Breast epithelium (tissue), 4 donors: Measurements from ENCODE around the gene KRTAP5-11. TPM values are rescaled to one million over a fixed set of nuclear protein-coding genes. Genes with fewer than 3 reads are reported as not detected.

Experiments
- DNase-seq, 2 donors: peaks; one replicate each; pipeline ENCODE4 v3.0.0-alpha.2; 2019; ENCODE audit warnings: low spot score in 2 of 2
- H3K27ac ChIP-seq, 2 donors: fragments of 200-600 bp; sonication (generic) in 1 of 2; one replicate each; pipeline ENCODE4 v1.5.1; 2016 to 2019; ENCODE audit warnings: mild to moderate bottlenecking in 1 of 2
- H3K27me3 ChIP-seq, 2 donors: fragments of 200-600 bp; sonication (generic) in 1 of 2; one replicate each; pipeline versions ENCODE4 v1.5.1 to v1.6.0; 2017 to 2019; ENCODE audit warnings: control low read depth in 1 of 2, mild to moderate bottlenecking in 1 of 2
- H3K36me3 ChIP-seq: fragments of 200-600 bp; one replicate; pipeline ENCODE4 v1.5.1; 2019
- H3K4me1 ChIP-seq, 2 donors: fragments of 200-600 bp; sonication (generic); one replicate each; pipeline ENCODE4 v1.5.1; 2016 to 2019; ENCODE audit warnings: control low read depth in 1 of 2
- H3K4me3 ChIP-seq, 3 donors: fragments of 200-600 bp; sonication (generic); 1 replicate in 2 of 3; 2 replicates in 1 of 3; pipeline ENCODE4 v1.5.1; 2016 to 2019; ENCODE audit warnings: mild to moderate bottlenecking in 3 of 3, moderate library complexity in 2 of 3
- H3K9me3 ChIP-seq, 2 donors: fragments of 200-600 bp; sonication (generic) in 1 of 2; one replicate each; pipeline ENCODE4 v1.5.1; 2016 to 2019; ENCODE audit warnings: control low read depth in 1 of 2
- CTCF ChIP-seq, 3 donors: fragments of 450-650 bp; IDR thresholded peaks; one replicate each; pipeline ENCODE4 v1.5.1; 2016 to 2017; ENCODE audit warnings: antibody characterized with exemption in 3 of 3, mild to moderate bottlenecking in 3 of 3, moderate library complexity in 3 of 3
- POLR2A ChIP-seq: fragments of 450-650 bp; IDR thresholded peaks from one replicate; pipeline ENCODE4 v1.6.1; 2016; ENCODE audit warnings: antibody characterized with exemption, mild to moderate bottlenecking, moderate library complexity
- POLR2AphosphoS5 ChIP-seq, 3 donors: sonication (generic); formaldehyde crosslinking; IDR thresholded peaks; one replicate each; pipeline ENCODE4 v1.6.1; 2017; ENCODE audit warnings: antibody characterized with exemption in 3 of 3
- intact Hi-C: fragments of 100-400 bp; cut with DNase I; formaldehyde crosslinking; loops from one replicate; pipeline ENCODE4 v1.15.1; 2023; ENCODE audit warnings: low total_unique reads
- total RNA-seq, 3 donors: library from RNA; depleted of rRNA; stranded (reverse); fragments of >200 nt; gene quantifications; one replicate each; pipeline ENCODE4 v1.1.0, GENCODE V29; 2016

KRTAP5-11 gene
- total RNA-seq, 3 donors from 2014 or later: not detected

DNA sequence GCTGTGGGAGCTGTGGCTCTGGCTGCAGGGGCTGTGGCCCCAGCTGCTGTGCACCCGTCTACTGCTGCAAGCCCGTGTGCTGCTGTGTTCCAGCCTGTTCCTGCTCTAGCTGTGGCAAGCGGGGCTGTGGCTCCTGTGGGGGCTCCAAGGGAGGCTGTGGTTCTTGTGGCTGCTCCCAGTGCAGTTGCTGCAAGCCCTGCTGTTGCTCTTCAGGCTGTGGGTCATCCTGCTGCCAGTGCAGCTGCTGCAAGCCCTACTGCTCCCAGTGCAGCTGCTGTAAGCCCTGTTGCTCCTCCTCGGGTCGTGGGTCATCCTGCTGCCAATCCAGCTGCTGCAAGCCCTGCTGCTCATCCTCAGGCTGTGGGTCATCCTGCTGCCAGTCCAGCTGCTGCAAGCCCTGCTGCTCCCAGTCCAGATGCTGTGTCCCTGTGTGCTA, 33.9 kb downstream of the KRTAP5-11 start:
- H3K36me3 ChIP-seq: no peaks in the 10 kb centered on the region
- no peak overlapping the region for H3K4me3 ChIP-seq
- no peaks in the 10 kb centered on the region for H3K4me1 ChIP-seq
- no peak overlapping the region for H3K27ac ChIP-seq
- peaks cover 0 to 4% of the 10 kb centered on the region in 2 donors for H3K9me3 ChIP-seq
- TF ChIP-seq POLR2A: no peak
- no peak for TF ChIP-seq CTCF (IDR thresholded peaks at IDR 0.05)
- TF ChIP-seq POLR2AphosphoS5 (IDR thresholded peaks at IDR 0.05): no peak
- no peaks in the 10 kb centered on the region for H3K27me3 ChIP-seq
- intact Hi-C loops: no loop called here
- no peak for DNase-seq

DNA sequence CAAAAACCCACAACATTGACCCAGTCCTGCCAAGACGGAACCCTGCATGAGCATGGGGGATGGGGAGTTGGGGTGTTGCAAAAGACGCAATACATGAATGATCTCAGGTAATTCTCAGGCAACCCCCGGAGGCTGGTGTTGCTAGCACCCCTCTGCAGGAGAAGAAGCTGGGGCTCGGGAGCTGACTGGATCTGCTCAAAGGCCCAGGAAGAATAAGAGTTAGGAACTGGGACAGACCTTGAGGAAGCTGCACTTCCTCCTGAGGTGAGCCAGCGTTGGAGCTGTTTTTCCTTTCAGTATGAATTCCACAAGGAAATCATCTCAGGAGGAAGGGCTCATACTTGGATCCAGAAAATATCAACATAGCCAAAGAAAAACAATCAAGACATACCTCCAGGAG, 34.6 kb downstream of the KRTAP5-11 start, which contains the start of gene KRTAP5-9:
Gene KRTAP5-9 (plus strand): TSS at position 301 of the 400 bp plus-strand sequence. CDS start 238 bp downstream, outside the sequence.
- Histone ChIP-seq H3K9me3 (peaks cover 0 to 4% of the 10 kb centered on the region in 2 donors), H3K27me3 (no peaks in the 10 kb centered on the region), H3K27ac (no peak within 1 kb of the TSS), H3K4me3 (no peak within 1 kb of the TSS), H3K4me1 (no peaks in the 10 kb centered on the region), H3K36me3 (no peaks in the 10 kb centered on the region)
- intact Hi-C loops: no loop called here
- TF ChIP-seq POLR2A (no peak), CTCF (IDR thresholded peaks at IDR 0.05) (no peak), POLR2AphosphoS5 (IDR thresholded peaks at IDR 0.05) (no peak)
- no peak for DNase-seq

GRCh38 chr11:71545405-71545966, 37.2 kb downstream of the KRTAP5-11 start:
- TF ChIP-seq CTCF (IDR thresholded peaks at IDR 0.05) (no peak), POLR2A (no peak), POLR2AphosphoS5 (IDR thresholded peaks at IDR 0.05) (no peak)
- Histone ChIP-seq H3K27ac (no peak overlapping the region), H3K4me3 (no peak overlapping the region), H3K9me3 (peaks cover 0 to 4% of the 10 kb centered on the region in 2 donors), H3K4me1 (no peaks in the 10 kb centered on the region), H3K27me3 (no peaks in the 10 kb centered on the region), H3K36me3 (no peaks in the 10 kb centered on the region)
- intact Hi-C loops: no loop called here
- no peak for DNase-seq

- DNase-seq: no peak
- no peak for TF ChIP-seq POLR2AphosphoS5 (IDR thresholded peaks at IDR 0.05)
- no peak for TF ChIP-seq CTCF (IDR thresholded peaks at IDR 0.05)
- TF ChIP-seq POLR2A: no peak
- H3K9me3 ChIP-seq: peaks cover 0 to 4% of the 10 kb centered on the region in 2 donors
- H3K27me3 ChIP-seq: no peaks in the 10 kb centered on the region
- intact Hi-C loops: no loop called here
- H3K36me3 ChIP-seq: no peaks in the 10 kb centered on the region
- no peaks in the 10 kb centered on the region for H3K4me1 ChIP-seq
- H3K4me3 ChIP-seq: no peak overlapping the region
- no peak overlapping the region for H3K27ac ChIP-seq
These were observed 38.0 kb downstream of the KRTAP5-11 start for GRCh38 chr11:71544525-71545214.

DNA sequence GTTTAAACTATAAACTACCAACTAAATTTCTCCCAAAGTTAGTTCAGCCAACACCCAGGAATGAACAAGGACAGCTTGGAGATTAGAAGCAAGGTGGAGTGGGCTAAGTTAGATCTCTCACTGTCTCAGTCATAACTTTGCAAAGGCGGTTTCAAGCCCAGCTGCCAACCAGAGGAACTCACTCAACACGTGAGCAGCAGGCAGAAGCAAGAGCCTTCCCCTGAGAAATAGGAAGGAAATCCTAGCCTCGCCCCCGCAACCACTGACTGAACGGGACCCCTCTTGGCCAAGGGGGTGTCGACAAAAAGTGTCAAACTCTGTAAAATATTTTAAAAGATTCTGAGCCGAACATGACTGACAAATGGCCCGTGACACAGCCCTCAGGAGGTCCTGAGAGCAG, 38.8 kb downstream of the KRTAP5-11 start:
- Histone ChIP-seq H3K9me3 (peaks cover 0 to 4% of the 10 kb centered on the region in 2 donors), H3K36me3 (no peaks in the 10 kb centered on the region), H3K4me1 (no peaks in the 10 kb centered on the region), H3K4me3 (no peak overlapping the region), H3K27ac (no peak overlapping the region), H3K27me3 (no peaks in the 10 kb centered on the region)
- intact Hi-C loops: no loop called here
- TF ChIP-seq POLR2AphosphoS5 (IDR thresholded peaks at IDR 0.05) (no peak), CTCF (IDR thresholded peaks at IDR 0.05) (no peak), POLR2A (no peak)
- no peak for DNase-seq
